Keratinocyte (primary cell): ENCODE measurements around the gene ALK.

Experiments
- CTCF ChIP-seq, 3 experiments: IDR thresholded peaks in 1 of 3; conservative IDR thresholded peaks in 1 of 3; optimal IDR thresholded peaks in 1 of 3; 2 replicates in 2 of 3; 3 replicates in 1 of 3; pipeline versions ENCODE3 to v1.5.1; 2011; ENCODE audit warnings: low read length in 3 of 3, mild to moderate bottlenecking in 3 of 3, moderate library complexity in 2 of 3, control low read depth in 1 of 3, inconsistent platforms in 1 of 3; ENCODE audit not compliant: insufficient read depth in 2 of 3; ENCODE audit errors: extremely low read depth in 1 of 3
- EZH2 ChIP-seq: IDR thresholded peaks from one replicate; pipeline ENCODE4 v1.6.1; 2012; ENCODE audit warnings: inconsistent platforms, mild to moderate bottlenecking, low read length, moderate library complexity

- TF ChIP-seq CTCF (optimal IDR thresholded peaks at IDR 0.05 in 1 of 3, IDR thresholded peaks at IDR 0.05 in 1 of 3, conservative IDR thresholded peaks at IDR 0.05 in 1 of 3; ENCODE audit: extremely low read depth in 1 of 3, insufficient read depth in 2 of 3, low read length in 3 of 3) (no peak), EZH2 (no peak)
Measured at GRCh38 chr2:29400930-29401653, 520.3 kb downstream of the ALK start.
